GF-D8 (cell line): ENCODE results near the gene GNAZ.

Experiments
- DNase-seq: peaks from one replicate; lab custom pipeline; 2025; lab: John Stamatoyannopoulos, UW

The GNAZ gene

GRCh38 chr22:23107487-23108248 lies 37.3 kb downstream of the GNAZ start:
- DNase-seq = no peak

- DNase-seq = no peak
Observed at GRCh38 chr22:23108249-23109078, 38.1 kb downstream of the GNAZ start.

DNA sequence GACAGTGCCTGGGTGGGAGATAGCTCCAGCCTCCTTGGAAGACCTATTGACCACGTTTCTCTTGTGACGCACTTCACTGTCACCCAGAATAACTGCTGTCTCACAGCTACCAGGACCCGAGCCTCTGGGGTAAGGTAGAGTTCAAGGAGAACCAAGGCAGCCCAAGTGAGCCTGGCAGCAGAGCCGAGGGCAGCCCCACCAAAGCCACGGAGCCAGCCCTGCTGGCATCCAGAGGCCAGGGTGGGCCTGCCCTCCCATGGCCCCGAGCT lies 38.7 kb downstream of the GNAZ start:
- no peak for DNase-seq

- DNase-seq = no peak
Observed at GRCh38 chr22:23109441-23109978, 39.2 kb downstream of the GNAZ start.

DNA sequence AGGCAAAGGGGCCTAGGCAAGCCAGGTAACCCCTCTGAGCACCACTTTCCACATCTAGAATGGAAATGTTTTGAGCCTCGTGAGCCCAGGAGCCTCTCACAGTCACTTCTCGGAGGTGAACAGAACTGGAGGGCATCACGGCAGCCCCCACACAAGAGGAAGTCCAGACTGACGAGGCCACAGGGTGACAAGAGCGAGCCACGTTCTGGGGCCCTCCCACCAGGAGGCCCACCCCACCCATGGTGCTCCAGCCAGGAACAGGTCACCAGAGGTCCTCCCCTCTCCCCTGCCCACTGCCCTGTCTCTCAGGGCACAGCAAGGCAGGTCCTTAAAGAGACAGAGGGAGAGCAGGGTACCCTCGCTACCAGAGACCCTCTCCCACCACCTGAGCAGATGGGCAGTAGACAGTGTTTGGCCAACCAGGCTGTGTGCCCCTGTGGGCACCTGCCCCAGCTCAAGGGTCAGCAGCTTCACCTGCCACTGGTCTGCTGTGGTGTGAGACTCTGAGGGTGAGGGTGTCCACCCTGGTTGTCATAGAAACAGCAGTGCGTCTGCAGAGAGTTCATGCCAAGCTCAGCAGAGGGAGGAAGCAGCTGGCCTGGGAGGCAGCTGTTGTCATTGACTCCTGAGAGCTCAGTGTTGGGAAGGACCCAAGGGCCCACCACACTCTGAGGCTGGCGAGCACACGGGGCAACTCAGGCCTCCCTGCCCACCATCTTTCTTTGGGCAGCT lies 40.0 kb downstream of the GNAZ start:
- no peak for DNase-seq

DNA sequence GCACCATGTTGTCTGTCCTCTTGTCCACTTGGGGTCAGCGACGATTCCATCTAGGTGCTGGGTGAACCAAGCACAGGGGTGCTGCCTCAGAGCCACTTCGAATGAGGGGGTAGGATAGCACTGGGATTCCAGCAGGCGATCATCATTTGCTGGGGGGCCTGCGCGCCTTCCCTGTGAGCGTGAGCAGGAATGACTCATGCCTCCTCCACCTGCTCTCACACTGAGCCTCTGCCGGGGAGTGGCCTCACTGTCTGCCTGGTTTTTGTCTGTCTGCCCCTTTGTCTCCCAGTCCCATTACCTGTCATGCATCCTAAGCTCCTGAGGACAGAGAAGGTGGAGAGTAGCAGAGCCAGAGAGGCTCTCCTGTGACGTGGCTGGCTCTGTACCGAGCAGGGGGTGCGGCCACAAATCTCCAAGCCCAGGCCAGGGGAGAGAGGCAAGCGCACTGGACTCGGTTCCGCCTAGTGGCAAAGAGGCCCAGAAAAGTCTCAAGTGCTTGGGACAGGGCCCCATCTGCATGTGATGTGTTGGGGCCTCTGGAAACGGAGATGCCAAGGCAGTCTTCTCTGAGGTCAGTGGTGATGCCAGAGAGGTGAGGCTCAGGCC lies 40.7 kb downstream of the GNAZ start:
- DNase-seq = no peak

GRCh38 chr22:23112472-23113012 lies 42.2 kb downstream of the GNAZ start:
- DNase-seq = no peak

GRCh38 chr22:23113067-23113846 lies 42.9 kb downstream of the GNAZ start:
- no peak for DNase-seq

DNA sequence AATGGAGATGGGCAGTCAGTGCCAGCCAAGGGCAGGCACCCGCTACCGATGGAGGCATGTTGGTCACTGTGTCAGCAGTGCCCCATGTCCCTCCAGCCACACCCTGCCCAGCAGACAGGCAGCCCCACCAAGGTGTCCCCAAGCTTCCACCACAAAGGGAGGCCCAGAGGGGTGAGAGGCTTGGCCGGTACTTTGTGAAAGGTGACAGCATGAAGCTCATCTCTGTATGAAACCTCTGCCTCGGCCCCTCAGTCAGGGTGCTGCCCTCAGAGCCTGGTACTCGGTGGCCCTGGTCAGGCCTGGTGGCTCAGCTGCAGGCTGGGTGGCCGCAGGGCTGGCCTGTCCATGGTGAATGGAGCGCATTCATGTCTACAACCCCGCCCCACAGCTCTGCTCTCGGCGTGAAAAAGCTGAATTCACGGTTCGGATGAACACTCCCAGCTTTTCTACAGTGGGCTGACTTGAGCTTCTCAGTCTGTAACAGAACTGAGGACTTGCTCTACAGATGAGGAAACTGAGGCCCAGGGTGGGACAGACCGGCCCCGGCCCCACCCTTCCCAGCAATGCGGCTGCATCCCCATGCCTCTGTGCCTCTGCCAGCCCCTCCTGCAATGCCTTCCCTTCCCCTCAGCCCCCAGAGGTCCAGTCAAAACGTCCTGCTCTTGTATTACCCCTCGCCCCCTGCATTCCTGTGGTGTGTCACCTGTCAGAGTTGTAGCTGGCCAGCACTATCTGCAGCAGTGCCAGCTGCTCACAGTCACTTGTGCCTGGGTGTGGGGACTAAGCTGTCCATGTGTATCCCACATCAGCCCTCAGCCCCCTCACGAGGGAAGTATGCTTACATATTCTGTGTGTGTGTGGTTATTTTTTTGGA lies 43.8 kb downstream of the GNAZ start:
- DNase-seq = no peak

DNA sequence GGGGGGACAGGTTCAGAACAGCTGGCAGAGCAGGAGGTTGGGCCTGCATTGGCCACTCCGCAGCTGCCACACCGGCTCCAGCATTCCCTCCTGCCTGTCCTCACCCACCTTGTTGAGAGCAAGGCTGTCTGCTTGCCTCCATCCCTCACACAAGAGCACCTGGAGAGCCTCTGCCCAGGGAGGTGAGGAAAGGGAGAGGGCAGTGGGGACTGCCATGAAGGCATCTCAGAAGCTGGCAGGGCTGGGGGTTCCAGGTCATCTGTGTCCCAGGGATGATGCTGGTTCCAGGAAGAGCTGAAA lies 44.4 kb downstream of the GNAZ start:
- DNase-seq = no peak

GRCh38 chr22:23115369-23115768 lies 45.0 kb downstream of the GNAZ start:
- no peak for DNase-seq

DNA sequence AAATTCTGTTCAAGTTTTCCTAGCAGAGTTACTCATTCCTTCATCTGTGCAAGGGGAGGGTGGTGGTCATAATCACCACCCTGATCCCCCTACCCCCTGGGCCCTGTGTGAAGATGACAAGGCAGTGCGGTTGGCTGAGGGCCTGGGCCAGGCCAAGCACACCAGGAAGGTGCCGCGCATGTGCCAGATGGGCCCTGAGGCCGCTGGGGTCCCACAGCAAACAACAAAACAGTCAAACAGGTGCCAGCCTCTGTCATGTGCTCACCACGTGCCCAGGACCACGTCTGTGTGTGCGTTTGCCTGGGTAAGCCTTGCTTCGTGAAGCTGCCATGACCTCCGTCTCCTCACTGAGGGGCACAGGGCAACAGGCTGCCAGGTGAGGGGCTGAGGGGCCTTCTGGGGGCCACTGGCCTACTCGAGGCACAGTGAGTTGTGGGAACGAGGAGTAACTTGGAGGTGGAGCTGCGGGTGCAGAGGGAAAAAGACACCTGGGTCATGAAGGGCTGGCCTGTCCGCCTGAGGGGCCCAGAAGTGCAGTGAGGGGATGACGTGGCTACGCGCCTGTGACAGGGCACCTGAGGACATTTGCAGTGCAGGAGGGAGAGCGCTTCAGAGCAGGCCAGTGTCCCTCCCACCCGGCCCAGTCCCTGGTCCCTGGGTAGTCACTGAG lies 45.6 kb downstream of the GNAZ start:
- DNase-seq = no peak

- DNase-seq = no peak
Observed at GRCh38 chr22:23116506-23117263, 46.4 kb downstream of the GNAZ start.

DNA sequence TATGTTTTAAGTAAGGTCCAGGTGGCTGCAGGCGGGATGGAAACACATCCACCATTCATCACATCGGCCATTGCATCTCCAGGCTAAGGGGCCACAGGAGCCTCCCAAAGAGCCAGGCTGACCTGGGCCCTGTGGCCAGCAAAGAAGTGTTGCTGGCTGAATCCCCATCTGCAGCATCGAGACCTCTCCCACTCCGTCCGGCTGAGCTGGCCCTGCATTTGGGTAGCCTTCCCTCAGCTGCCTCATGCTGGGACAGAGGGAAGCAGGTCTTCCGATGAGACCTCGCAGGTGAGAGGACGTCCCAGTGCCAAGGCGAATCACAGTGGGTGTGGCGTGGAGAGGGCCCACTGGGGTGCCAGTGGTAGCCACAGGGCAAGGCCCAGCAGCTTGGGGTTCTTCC lies 47.0 kb downstream of the GNAZ start:
- DNase-seq = no peak

DNA sequence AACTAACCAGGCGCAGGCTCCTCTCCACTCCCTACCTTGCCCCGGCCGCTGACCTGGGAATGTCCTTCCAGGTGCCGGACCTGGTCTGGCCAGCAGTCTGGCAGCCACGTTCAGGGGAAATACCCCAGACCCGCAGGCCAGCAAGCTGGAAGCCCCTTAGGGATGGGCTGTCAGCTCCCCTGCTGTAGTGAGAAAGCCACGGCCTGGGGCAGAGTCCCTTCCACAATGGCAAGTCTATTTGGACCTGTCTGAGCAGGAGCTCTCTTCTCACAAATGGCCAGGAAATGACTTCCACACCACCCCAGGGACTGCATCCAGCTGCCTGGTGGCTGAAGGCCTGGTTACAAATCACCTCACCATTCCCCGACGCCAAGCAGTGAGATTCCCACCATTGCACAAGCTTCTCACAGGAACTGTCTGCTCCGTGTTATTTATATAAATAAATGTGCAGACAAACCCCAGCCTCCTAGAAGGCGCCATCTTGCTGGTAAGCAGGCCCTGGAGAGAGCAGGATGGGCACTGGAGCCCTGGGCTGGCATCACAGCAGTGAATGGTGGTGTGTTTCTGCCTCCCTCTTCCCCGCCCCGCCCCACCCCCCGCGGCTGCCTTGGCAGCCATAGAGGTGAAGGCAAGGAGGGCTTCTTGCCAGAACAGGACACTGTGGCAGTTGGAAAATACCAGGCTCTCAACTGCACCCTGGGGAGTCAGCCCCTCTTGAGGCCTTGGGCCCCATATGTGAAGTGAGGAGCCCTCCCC lies 47.8 kb downstream of the GNAZ start:
- DNase-seq = no peak

GRCh38 chr22:23118647-23119493 lies 48.6 kb downstream of the GNAZ start:
- DNase-seq = no peak
